H4 (cell line): ENCODE data around the gene GFY. TPM values are rescaled to one million over a fixed set of nuclear protein-coding genes. Genes with fewer than 3 reads are reported as not detected.

Experiments used
- DNase-seq: peaks from one replicate; pipeline ENCODE4 v3.0.0-alpha.2; 2015; ENCODE audit warnings: low spot score
- total RNA-seq: library from RNA; depleted of rRNA; stranded (reverse); fragments of >200 nt; shearing (Covaris generic); gene quantifications from 2 replicates; pipeline ENCODE4 v1.2.3, GENCODE V29; 2014

The GFY gene
- total RNA-seq, 1 experiment from 2014 or later, result not detected

- no peak for DNase-seq
These were observed 17.6 kb upstream of the GFY start for GRCh38 chr19:49407482-49408015.

GRCh38 chr19:49408816-49409440, 16.3 kb upstream of the GFY start:
- no peak for DNase-seq

GRCh38 chr19:49409441-49410029, 15.7 kb upstream of the GFY start:
- DNase-seq, result no peak

- DNase-seq, result no peak
These were observed 13.4 kb upstream of the GFY start for GRCh38 chr19:49411681-49412326.

- no peak for DNase-seq
These were observed 11.8 kb upstream of the GFY start for GRCh38 chr19:49413348-49413747.

- DNase-seq, result no peak
These were observed 10.9 kb upstream of the GFY start for GRCh38 chr19:49414256-49414655.

GRCh38 chr19:49415102-49415809, 9.9 kb upstream of the GFY start:
- no peak for DNase-seq

GRCh38 chr19:49415810-49416200, 9.4 kb upstream of the GFY start:
- no peak for DNase-seq

GRCh38 chr19:49417088-49417487, 8.1 kb upstream of the GFY start:
- DNase-seq, result no peak

- DNase-seq, result no peak
These were observed 6.7 kb upstream of the GFY start for GRCh38 chr19:49418511-49418910.

- no peak for DNase-seq
These were observed 6.0 kb upstream of the GFY start for GRCh38 chr19:49419173-49419572.

- no peak for DNase-seq
These were observed 5.0 kb upstream of the GFY start for GRCh38 chr19:49420227-49420626.

- DNase-seq, result no peak
These were observed 3.9 kb upstream of the GFY start for GRCh38 chr19:49421039-49421877.

GRCh38 chr19:49421878-49422202, 3.3 kb upstream of the GFY start:
- DNase-seq, result no peak

- no peak for DNase-seq
These were observed 2.6 kb upstream of the GFY start for GRCh38 chr19:49422407-49423070.

GRCh38 chr19:49423071-49423984, 1.9 kb upstream of the GFY start, which contains the start of gene PTH2:
Gene PTH2 (minus strand): TSS chr19:49423441. CDS start chr19:49423339, 102 bp downstream.
- DNase-seq, result no peak

- DNase-seq, result no peak
These were observed 1.2 kb upstream of the GFY start for GRCh38 chr19:49423985-49424303.

- no peak for DNase-seq
These were observed 869 bp downstream of the GFY start for GRCh38 chr19:49425922-49426592.

- no peak for DNase-seq
These were observed 2.2 kb downstream of the GFY start for GRCh38 chr19:49427339-49427738.
